DMS 273 treated with DMSO at 0.1 percent for 48 hours (cell line): ENCODE measurements around the gene EFNA1.
A peak's percentile ranks its signal among the peaks of the same experiment; 100 is the strongest.
"Not testable (repeated sequence)": the region's sequence is repeated elsewhere in the genome, so short reads cannot be mapped to it uniquely, and the experiment has no call there.

Source experiments
- DNase-seq: peaks from one replicate; lab custom pipeline; 2025; lab: John Stamatoyannopoulos, UW

The EFNA1 gene

GRCh38 chr1:155145491-155145890 lies 17.8 kb downstream of the EFNA1 start:
- no peak for DNase-seq

GRCh38 chr1:155155996-155156643 lies 28.4 kb downstream of the EFNA1 start:
- not testable (repeated sequence) for DNase-seq

DNA sequence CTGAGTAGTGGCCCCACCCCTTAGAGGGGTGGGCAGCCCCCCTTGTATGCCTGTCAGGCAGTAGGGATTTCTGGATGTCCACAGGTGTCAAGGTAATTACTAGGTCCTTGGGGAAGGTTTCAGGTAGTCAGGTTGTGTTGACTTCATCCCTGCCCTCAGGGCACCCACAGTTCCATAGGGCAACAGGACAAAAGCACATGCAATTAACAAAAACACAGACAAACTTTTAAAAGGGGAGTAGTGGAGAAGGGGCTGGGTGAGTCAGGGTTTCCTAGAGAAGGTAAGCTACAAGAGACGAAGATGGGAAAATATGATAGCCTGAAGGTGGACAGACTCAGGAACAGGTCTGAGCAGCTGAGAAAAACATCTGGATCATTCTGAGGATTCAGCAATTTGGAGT lies 31.3 kb downstream of the EFNA1 start:
- DNase-seq: no peak

- DNase-seq: no peak
Observed at GRCh38 chr1:155160128-155160527, 32.5 kb downstream of the EFNA1 start.

GRCh38 chr1:155162631-155163030 lies 35.0 kb downstream of the EFNA1 start:
- not testable (repeated sequence) for DNase-seq

- not testable (repeated sequence) for DNase-seq
Observed at GRCh38 chr1:155163785-155164184, 36.1 kb downstream of the EFNA1 start.

- DNase-seq: not testable (repeated sequence)
Observed at GRCh38 chr1:155164625-155165024, 36.9 kb downstream of the EFNA1 start.

DNA sequence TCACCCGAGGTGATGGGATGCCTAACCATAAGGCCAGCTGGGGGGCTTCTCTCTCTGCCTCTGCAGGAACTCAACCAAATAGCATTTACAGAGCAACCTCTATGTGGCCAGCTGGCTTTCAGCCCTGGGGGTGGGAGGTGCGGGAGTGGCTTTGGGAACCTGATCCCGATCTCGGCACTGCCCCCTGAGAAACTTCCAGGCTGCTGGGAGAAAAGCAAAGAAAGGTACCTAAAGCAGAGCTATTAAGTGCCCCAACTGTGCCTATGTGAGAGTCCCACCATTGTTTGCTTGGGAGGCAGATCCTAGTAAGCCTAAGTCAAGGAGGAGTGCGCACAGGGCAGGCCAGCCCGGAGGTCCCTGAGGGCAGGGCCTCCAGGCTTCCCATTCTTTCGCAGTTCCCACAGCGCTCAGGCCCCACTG lies 38.4 kb downstream of the EFNA1 start:
- no peak for DNase-seq

- no peak for DNase-seq
Observed at GRCh38 chr1:155166471-155167165, 38.9 kb downstream of the EFNA1 start.

DNA sequence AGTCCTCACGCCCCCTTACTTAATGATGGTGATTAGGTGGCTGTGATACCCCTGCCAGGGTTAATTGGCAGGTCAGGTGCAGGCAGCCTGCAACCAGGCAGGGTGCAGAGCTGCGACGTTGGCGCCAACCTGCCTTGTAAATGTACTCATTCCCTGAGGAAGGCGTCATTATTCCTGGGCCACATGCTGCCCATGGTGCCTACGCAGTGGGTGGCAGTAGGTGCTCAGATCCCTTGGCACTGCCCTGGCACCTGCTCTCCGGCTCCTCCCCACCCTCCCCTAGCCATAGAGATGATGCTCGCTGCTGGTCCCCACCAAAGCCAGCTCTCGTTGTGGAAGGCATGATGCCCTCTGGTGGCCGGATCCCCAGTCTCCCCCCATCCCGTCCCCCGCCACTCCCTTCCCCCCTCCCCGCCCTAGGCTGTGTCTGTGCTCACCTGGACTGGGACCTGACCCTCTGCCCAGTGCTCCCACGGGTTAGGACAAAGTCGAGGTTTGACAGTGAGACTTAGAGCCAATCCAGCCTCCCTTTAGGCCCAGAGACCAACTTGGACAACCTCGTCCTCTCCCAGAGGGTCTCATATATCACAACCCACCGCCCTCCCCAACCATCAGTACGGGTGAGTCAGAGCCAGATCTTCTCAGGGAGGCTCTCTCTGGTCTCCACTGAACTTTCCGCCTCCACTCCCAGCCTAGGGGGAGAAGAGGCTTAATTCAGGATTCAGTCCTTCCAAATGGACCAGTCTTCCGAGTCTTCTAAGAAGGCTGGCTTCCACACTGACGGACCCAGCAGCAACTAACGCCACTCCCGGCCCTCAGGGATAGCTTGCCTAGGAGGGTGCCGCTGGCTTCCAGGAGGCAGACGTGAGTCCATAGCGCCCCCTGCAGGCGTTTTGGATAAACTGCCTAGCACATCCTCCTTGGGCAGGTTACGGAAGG lies 39.8 kb downstream of the EFNA1 start:
- peak; percentile 61 for DNase-seq

- not testable (repeated sequence) for DNase-seq
Observed at GRCh38 chr1:155168105-155168445, 40.4 kb downstream of the EFNA1 start.

DNA sequence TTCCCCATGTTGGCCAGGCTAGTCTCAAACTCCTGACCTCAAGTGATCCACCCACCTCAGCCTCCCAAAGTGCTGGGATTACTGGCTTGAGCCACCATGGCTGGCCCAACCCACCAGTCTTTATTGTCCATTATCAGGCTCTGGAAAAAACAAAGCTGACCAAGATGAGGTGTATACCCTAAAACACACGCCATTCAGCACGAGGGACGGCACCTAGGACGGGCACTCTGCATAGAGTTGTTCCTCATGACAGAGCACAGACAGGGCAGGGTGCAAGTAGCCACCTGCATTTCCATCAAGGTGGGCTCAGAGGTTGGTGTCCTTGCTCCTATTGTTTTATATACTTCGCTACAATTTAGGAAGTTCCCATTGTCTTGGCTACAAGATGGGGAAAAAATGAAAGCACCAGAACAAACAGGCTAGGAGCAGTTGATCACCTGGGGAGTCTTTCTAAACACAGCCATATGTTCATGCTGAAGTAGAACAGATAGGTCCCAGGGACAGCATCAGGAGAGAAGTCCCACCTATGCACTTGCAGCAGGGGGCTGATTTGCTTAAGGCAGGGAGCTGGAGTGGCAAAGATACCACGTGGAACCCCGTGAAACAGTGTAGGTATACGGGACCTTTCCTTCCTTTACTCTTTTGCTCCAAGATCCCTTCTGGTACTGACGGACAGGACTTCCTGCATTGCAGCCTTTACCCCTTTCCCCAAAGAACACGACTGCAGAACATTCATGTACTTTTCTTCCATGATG lies 41.0 kb downstream of the EFNA1 start:
- DNase-seq: no peak

GRCh38 chr1:155169541-155169940 lies 41.9 kb downstream of the EFNA1 start:
- DNase-seq: no peak

- DNase-seq: no peak
Observed at GRCh38 chr1:155170101-155170785, 42.6 kb downstream of the EFNA1 start.

DNA sequence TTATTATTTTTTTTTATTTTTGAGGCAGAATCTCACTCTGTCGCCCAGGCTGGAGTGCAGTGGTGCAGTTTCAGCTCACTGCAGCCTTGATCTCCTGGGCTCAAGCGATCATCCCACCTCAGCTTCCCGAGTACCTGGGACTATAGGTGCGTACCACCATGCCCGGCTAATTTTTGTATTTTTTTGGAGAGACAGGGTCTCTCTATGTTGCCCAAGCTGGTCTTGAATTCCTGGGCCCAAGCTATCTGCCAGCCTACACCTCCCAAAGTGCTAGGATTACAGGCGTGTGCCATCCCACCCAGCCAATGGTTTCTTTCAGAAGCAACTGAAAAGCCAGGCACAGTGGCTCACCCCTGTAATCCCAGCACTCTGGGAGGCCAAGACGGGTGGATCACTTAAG lies 43.1 kb downstream of the EFNA1 start:
- DNase-seq: no peak

- no peak for DNase-seq
Observed at GRCh38 chr1:155171836-155172731, 44.4 kb downstream of the EFNA1 start.

DNA sequence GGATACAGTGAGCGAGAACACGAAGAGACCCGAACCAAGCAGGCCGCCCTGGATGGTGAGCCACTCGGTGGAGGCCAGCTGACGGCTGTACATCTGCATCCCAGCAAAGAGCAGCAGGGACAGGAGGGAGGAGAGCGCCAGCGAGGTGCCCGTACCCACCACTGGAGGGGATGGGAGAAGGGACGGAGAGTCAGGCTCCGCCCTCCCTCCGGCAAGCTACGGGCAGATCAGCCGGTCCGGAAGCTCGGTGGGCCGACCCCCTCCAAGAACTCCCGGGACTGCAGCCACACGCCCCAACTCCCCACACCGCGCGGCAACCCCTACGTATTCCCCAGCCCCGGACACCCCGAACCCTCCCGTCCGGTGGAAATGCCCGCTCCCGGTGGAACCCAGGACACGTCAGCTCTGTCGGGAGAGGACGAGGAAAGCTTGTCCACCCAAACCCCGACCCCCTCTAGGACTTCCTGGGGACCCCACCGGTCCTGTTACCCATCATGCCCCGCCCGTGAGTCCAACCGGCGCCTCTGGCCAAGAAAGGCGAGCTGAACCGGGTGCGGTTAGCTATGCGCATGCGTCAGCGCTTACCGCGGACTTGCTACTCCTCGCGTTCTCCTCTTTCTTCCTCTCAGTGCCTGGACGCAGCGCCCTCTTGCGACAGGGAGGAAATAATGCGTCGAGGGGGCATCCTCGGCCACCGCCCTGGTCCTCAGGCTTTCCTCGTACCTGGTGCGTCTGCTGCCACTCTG lies 45.2 kb downstream of the EFNA1 start, which contains the start of gene KRTCAP2:
TSS of gene KRTCAP2 (minus strand) at position 573 of the 746 bp plus-strand sequence. CDS start at position 493, 80 bp downstream.
- DNase-seq: peak; percentile 83

DNA sequence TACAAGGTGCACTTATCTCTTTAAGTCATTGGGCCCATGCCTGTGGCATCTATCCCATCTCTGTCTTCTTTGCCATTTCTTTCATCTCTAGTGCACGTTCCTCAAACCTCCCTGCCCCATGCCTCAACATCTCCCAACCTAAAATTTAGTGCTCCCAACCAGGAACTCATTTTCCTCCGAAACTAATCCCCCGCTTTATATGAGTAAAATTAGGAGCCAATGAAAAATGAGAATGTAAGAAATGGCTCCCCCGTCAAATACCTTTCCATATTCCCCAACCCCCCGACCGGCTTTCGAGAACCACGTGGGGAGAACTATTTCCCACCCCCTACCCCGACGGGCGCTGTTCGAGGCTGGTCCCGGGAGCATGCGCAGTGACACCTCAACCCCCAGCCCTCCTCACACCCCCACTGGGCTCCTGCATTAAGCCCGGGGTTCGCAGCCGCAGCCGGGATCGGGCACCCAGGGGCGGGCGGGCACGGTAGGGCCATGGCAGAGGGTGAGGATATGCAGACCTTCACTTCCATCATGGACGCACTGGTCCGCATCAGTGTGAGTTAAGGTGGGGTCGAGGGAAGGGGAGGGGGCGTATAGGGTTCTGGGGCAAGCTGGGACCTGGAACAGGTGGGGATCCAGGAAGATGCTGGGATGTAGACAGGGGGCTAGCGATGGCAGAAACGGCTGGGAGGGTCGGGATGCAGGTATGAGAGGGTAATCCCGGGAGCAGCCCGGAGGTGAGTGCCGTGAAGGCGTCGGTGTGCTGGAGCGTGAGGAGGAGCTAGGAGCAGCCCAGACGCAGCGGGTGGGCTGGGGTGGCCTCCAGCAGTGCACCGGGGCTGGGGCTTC lies 46.0 kb downstream of the EFNA1 start, which contains the start of gene TRIM46:
TSS of gene TRIM46 (plus strand) at position 372 of the 846 bp plus-strand sequence. CDS start at position 490, 118 bp downstream.
- DNase-seq: no peak
